ENCODE results near the gene AOC3. TPM values are rescaled to one million over a fixed set of nuclear protein-coding genes. Genes with fewer than 3 reads are reported as not detected.

The AOC3 gene
- total and polyA plus RNA-seq, 2 donors (not counting 3 experiments of a cell fraction or from before 2014, with no cell fraction given): 0.11 to 0.27 TPM

DNA sequence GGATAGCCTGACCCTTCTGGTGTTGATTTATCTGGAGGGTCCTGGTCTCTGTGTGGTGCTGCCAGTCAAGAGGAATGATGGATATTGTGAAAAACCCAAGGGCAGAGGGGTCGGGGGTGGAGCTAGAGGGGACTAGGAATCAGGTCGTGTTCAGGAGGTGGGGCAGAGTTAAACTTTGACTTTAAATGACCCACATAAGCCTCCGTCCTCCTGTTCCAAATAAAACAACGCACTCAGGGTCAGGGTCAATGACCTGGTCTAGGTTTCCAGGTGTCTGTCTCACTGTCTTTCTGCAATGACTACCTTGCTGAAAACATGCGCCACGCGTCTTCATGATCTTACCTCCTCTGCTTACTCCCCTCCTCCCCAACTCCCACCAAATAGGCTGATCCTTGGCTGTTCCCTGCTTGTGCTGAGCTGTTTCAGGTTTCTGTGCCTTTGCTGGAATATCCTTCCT lies 14.7 kb downstream of the AOC3 start:
- no peak overlapping the region for H3K4me2 ChIP-seq (ENCODE audit: insufficient read depth, low read length)
- no peak overlapping the region for H2AFZ ChIP-seq (ENCODE audit: low read depth, low read length)
- FAIRE-seq (no peak), DNase-seq (ENCODE audit: low read depth, low spot score) (no peak)
- no peak overlapping the region for H3K27ac ChIP-seq (ENCODE audit: insufficient read depth, low read depth, low read length)
- no peaks in the 10 kb centered on the region for H4K20me1 ChIP-seq (replicated peaks; ENCODE audit: control insufficient read depth, extremely low read depth, insufficient read depth, low read length)
- intact Hi-C loops (cut with micrococcal nuclease): no loop called here
- H3K79me2 ChIP-seq (ENCODE audit: control insufficient read depth, insufficient read depth, low read length): no peaks in the 10 kb centered on the region
- POLR2A ChIA-PET: no interaction called here
- TF ChIP-seq JUN (IDR thresholded peaks at IDR 0.05; ENCODE audit: borderline replicate concordance, insufficient read depth, insufficient read length, low read depth): no peak
- TF ChIP-seq POLR2A (IDR thresholded peaks at IDR 0.05; ENCODE audit: low read depth, low read length): no peak
- TF ChIP-seq EZH2 (IDR thresholded peaks at IDR 0.05; ENCODE audit: borderline replicate concordance, low read depth, low read length, severe bottlenecking): no peak
- no peak for TF ChIP-seq FOS (IDR thresholded peaks at IDR 0.05; ENCODE audit: borderline replicate concordance, insufficient read depth, low read length)
- TF ChIP-seq, protein P1, sequence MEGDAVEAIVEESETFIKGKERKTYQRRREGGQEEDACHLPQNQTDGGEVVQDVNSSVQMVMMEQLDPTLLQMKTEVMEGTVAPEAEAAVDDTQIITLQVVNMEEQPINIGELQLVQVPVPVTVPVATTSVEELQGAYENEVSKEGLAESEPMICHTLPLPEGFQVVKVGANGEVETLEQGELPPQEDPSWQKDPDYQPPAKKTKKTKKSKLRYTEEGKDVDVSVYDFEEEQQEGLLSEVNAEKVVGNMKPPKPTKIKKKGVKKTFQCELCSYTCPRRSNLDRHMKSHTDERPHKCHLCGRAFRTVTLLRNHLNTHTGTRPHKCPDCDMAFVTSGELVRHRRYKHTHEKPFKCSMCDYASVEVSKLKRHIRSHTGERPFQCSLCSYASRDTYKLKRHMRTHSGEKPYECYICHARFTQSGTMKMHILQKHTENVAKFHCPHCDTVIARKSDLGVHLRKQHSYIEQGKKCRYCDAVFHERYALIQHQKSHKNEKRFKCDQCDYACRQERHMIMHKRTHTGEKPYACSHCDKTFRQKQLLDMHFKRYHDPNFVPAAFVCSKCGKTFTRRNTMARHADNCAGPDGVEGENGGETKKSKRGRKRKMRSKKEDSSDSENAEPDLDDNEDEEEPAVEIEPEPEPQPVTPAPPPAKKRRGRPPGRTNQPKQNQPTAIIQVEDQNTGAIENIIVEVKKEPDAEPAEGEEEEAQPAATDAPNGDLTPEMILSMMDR (IDR thresholded peaks at IDR 0.05; ENCODE audit: extremely low read depth in 1 of 2, insufficient read depth in 1 of 2, low read depth in 1 of 2, low read length in 2 of 2): no peak
- TF ChIP-seq, protein P2, sequence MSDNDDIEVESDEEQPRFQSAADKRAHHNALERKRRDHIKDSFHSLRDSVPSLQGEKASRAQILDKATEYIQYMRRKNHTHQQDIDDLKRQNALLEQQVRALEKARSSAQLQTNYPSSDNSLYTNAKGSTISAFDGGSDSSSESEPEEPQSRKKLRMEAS (IDR thresholded peaks at IDR 0.05; ENCODE audit: insufficient read depth, insufficient read length): no peak
- H3K9me3 ChIP-seq (replicated peaks; ENCODE audit: control insufficient read depth, insufficient read depth, low read length): no peaks in the 10 kb centered on the region
- peaks cover 0 to 4% of the 10 kb centered on the region in 2 experiments for H3K27me3 ChIP-seq (ENCODE audit: control insufficient read depth in 2 of 2, insufficient read depth in 2 of 2, low read length in 2 of 2)
- no peaks in the 10 kb centered on the region for H3K36me3 ChIP-seq (ENCODE audit: control insufficient read depth in 2 of 2, extremely low read depth in 1 of 2, insufficient read depth in 2 of 2, low read length in 2 of 2)
- CTCF ChIA-PET: no interaction called here
- H3K9me1 ChIP-seq (replicated peaks; ENCODE audit: control insufficient read depth, extremely low read depth, insufficient read depth, low read length): no peaks in the 10 kb centered on the region
- H3K4me1 ChIP-seq (ENCODE audit: control insufficient read depth, extremely low read depth, insufficient read depth, low read length): no peaks in the 10 kb centered on the region
- no peak overlapping the region for H3K4me3 ChIP-seq (replicated peaks in 1 of 3; ENCODE audit: insufficient read depth in 1 of 3, low read depth in 1 of 3, low read length in 3 of 3)
- dilution Hi-C loops (cut with MboI; ENCODE audit: extremely low pct_ligation_motif_present, low sequenced_read_pairs): no loop called here
- no peak overlapping the region for H3K9ac ChIP-seq (replicated peaks; ENCODE audit: extremely low read depth, insufficient read depth, low read length)
- BruUV-seq (replicated peaks): no TSS peak

All from endothelial cell of umbilical vein (primary cell).